Panc1 (cell line): ENCODE data around the gene TMEM200C. TPM values are rescaled to one million over a fixed set of nuclear protein-coding genes. Genes with fewer than 3 reads are reported as not detected.

Experiments
- ATAC-seq: fragments of 200-7000 bp; cut with Tn5 transposase; 2 replicates; pipeline ENCODE4 v1.9.1; 2020; ENCODE audit warnings: mild to moderate bottlenecking, moderate library complexity
- BruUV-seq: library from RNA; stranded (reverse); fragments of 400-500 nt; replicated peaks from 2 replicates; lab custom pipeline; 2021; lab: Mats Ljungman, UMichigan
- CTCF ChIA-PET: fragments of 300-600 bp; sonication (Branson Sonifier 250); formaldehyde crosslinking; loops from one replicate; lab custom pipeline; 2022; ENCODE audit warnings: antibody characterized with exemption; lab: Charles Lee
- POLR2A ChIA-PET: fragments of 300-600 bp; sonication (Branson Sonifier 250); formaldehyde crosslinking; loops from one replicate; lab custom pipeline; 2022; ENCODE audit warnings: antibody characterized with exemption; lab: Charles Lee
- DNase-seq: peaks from one replicate; pipeline ENCODE4 v3.0.0-alpha.2; 2010; ENCODE audit warnings: low read depth, low spot score
- H3K27ac ChIP-seq: 2 replicates; pipeline ENCODE4 v1.5.1; 2011; ENCODE audit warnings: mild to moderate bottlenecking, low read length, inconsistent platforms
- H3K27me3 ChIP-seq: fragments of 200-500 bp; sonication (Bioruptor generic); 2 replicates; pipeline ENCODE4 v1.6.0; 2014; ENCODE audit warnings: low read length, inconsistent platforms; ENCODE audit not compliant: control insufficient read depth, insufficient read depth
- H3K36me3 ChIP-seq: fragments of 200-500 bp; sonication (Bioruptor generic); 2 replicates; pipeline ENCODE4 v1.5.1; 2014; ENCODE audit warnings: inconsistent platforms, mild to moderate bottlenecking, low read length, moderate library complexity; ENCODE audit not compliant: control insufficient read depth, insufficient read depth
- H3K4me1 ChIP-seq: 2 replicates; pipeline ENCODE4 v1.5.1; 2011; ENCODE audit warnings: inconsistent platforms, mild to moderate bottlenecking, low read length, moderate library complexity; ENCODE audit not compliant: control insufficient read depth, insufficient read depth
- H3K4me3 ChIP-seq, 2 experiments: 2 replicates each; pipeline ENCODE4 v1.5.1; 2011 to 2012; ENCODE audit warnings: low read depth in 2 of 2, low read length in 2 of 2, mild to moderate bottlenecking in 2 of 2, inconsistent platforms in 1 of 2, moderate library complexity in 1 of 2
- H3K9me3 ChIP-seq: fragments of 200-500 bp; sonication (Bioruptor generic); 2 replicates; pipeline ENCODE4 v1.5.1; 2014; ENCODE audit warnings: low read depth, mild to moderate bottlenecking, inconsistent platforms, low read length, moderate library complexity; ENCODE audit not compliant: control insufficient read depth, insufficient read depth
- CTCF ChIP-seq: fragments of 450-650 bp; IDR thresholded peaks from 2 replicates; pipeline ENCODE4 v1.5.1; 2017; ENCODE audit warnings: mild to moderate bottlenecking
- POLR2AphosphoS5 ChIP-seq: IDR thresholded peaks from 2 replicates; pipeline ENCODE4 v1.6.1; 2012; ENCODE audit warnings: mild to moderate bottlenecking, low read depth, low read length, moderate library complexity
- REST ChIP-seq, 2 experiments: IDR thresholded peaks; 2 replicates each; pipeline ENCODE4 v1.6.1; 2011 to 2012; ENCODE audit warnings: low read depth in 2 of 2, control low read depth in 1 of 2, low read length in 1 of 2, mild to moderate bottlenecking in 1 of 2, moderate library complexity in 1 of 2; ENCODE audit not compliant: insufficient read depth in 1 of 2
- SIN3A ChIP-seq: IDR thresholded peaks from 2 replicates; pipeline ENCODE4 v1.6.1; 2012; ENCODE audit warnings: low read depth, mild to moderate bottlenecking, low read length, moderate library complexity, borderline replicate concordance; ENCODE audit not compliant: insufficient read depth
- TCF7L2 ChIP-seq: IDR thresholded peaks from 2 replicates; pipeline ENCODE4 v1.6.1; 2011; ENCODE audit warnings: mild to moderate bottlenecking, low read depth, low read length, inconsistent platforms
- in situ Hi-C: cut with HindIII; loops from 2 replicates; pipeline ENCODE4 v1.10.0; 2016; ENCODE audit warnings: low sequenced_read_pairs, low pct_unique_long_range_greater_than_20kb
- intact Hi-C: fragments of 100-400 bp; cut with micrococcal nuclease; formaldehyde crosslinking; loops from one replicate; pipeline ENCODE4 v1.10.0; 2022; ENCODE audit not compliant: unreplicated experiment
- total RNA-seq: library from RNA; stranded (reverse); gene quantifications from one replicate; pipeline ENCODE4 v1.2.1, GENCODE V29; 2021; ENCODE audit not compliant: unreplicated experiment

TMEM200C gene
- total RNA-seq, 1 experiment from 2014 or later = 0.10 TPM

GRCh38 chr18:5891184-5891853, 4.0 kb downstream of the TMEM200C start:
- ChIA-PET CTCF (no interaction called here), POLR2A (no interaction called here)
- in situ Hi-C loops = no loop called here
- Histone ChIP-seq H3K4me3 (no peak overlapping the region), H3K27ac (no peak overlapping the region), H3K9me3 (no peaks in the 10 kb centered on the region), H3K36me3 (no peaks in the 10 kb centered on the region), H3K27me3 (peaks cover 21% of the 10 kb centered on the region), H3K4me1 (no peaks in the 10 kb centered on the region)
- BruUV-seq = no TSS peak
- intact Hi-C loops = no loop called here
- ATAC-seq (no peak), DNase-seq (no peak)
- TF ChIP-seq TCF7L2 (no peak), POLR2AphosphoS5 (no peak), REST (IDR thresholded peaks at IDR 0.05; ENCODE audit: insufficient read depth in 1 of 2, low read depth in 2 of 2, low read length in 1 of 2) (no peak), SIN3A (no peak), CTCF (no peak)

GRCh38 chr18:5890331-5891183, 4.8 kb downstream of the TMEM200C start:
- ChIA-PET POLR2A (no interaction called here), CTCF (interaction anchor here (0.7 kb wide), 1 partner anchor 653 kb away, joined by 3 read pairs; no protein-coding TSS in a partner anchor)
- no TSS peak for BruUV-seq
- DNase-seq (no peak), ATAC-seq (peak; percentile 93)
- H3K27me3 ChIP-seq = peaks cover 21% of the 10 kb centered on the region
- H3K27ac ChIP-seq = no peak overlapping the region
- peak overlapping the region; percentile 15 to 31; a peak in 3 of 4 replicates for H3K4me3 ChIP-seq
- no peaks in the 10 kb centered on the region for H3K4me1 ChIP-seq
- no peaks in the 10 kb centered on the region for H3K36me3 ChIP-seq
- no peaks in the 10 kb centered on the region for H3K9me3 ChIP-seq
- TF ChIP-seq CTCF = peak; percentile 88
- no peak for TF ChIP-seq POLR2AphosphoS5
- intact Hi-C loops = no loop called here
- in situ Hi-C loops = no loop called here
